ENCODE data around the gene EML6. TPM values are rescaled to one million over a fixed set of nuclear protein-coding genes. Genes with fewer than 3 reads are reported as not detected.

The EML6 gene
- total RNA-seq, 1 experiment from 2014 or later = 1.5 TPM

GRCh38 chr2:54977149-54977548, 253.7 kb downstream of the EML6 start:
- H4K8ac ChIP-seq (replicated peaks; ENCODE audit: insufficient read length, low read depth, low read length) = no peak overlapping the region
- no peak overlapping the region for H4K5ac ChIP-seq (ENCODE audit: insufficient read length, low read depth, low read length)
- peaks cover 3% of the 10 kb centered on the region; the same call in 1 of the 2 replicates for H3K4me1 ChIP-seq (ENCODE audit: insufficient read depth, low read length)
- H3K23me2 ChIP-seq (ENCODE audit: insufficient read length, low read depth, low read length, poor library complexity, severe bottlenecking) = no peaks in the 10 kb centered on the region
- Mint-ChIP-seq H3K4me1 (peaks cover 7 to 12% of the 10 kb centered on the region in 2 experiments), H3K9me3 (no peaks in the 10 kb centered on the region), H3K36me3 (ENCODE audit: insufficient read depth in 1 of 3, low read depth in 3 of 3) (peaks cover 12 to 35% (median 32%) of the 10 kb centered on the region in 3 experiments; a peak in 6 of 7 replicates), H3K27me3 (ENCODE audit: low read depth) (no peaks in the 10 kb centered on the region), H3K27ac (no peak overlapping the region; a peak in 1 of 7 replicates), H3K4me3 (no peak overlapping the region)
- H3K79me2 ChIP-seq (ENCODE audit: insufficient read depth, low read length) = peaks cover 4% of the 10 kb centered on the region; the same call in 1 of the 2 replicates
- no peak overlapping the region for H2AFZ ChIP-seq (ENCODE audit: low read length)
- DNase-seq = no peak
- no peak overlapping the region for H2AK5ac ChIP-seq (ENCODE audit: insufficient read length, low read length)
- no peak overlapping the region for H3K4ac ChIP-seq (ENCODE audit: low read depth, low read length)
- H3K14ac ChIP-seq (ENCODE audit: insufficient read depth, low read length) = no peak overlapping the region
- H3K27me3 ChIP-seq (ENCODE audit: insufficient read depth, low read length) = no peaks in the 10 kb centered on the region
- no peaks in the 10 kb centered on the region for H4K20me1 ChIP-seq (ENCODE audit: control insufficient read depth, insufficient read depth, insufficient read length)
- no peak overlapping the region for H2BK5ac ChIP-seq (ENCODE audit: insufficient read length, low read length)
- no peak overlapping the region for H2BK120ac ChIP-seq (ENCODE audit: low read depth, low read length, poor library complexity, severe bottlenecking)
- H2BK12ac ChIP-seq (ENCODE audit: insufficient read length, low read depth, low read length) = no peak overlapping the region
- H2BK20ac ChIP-seq (ENCODE audit: low read depth, low read length, poor library complexity, severe bottlenecking) = no peak overlapping the region
- WGBS (ENCODE audit: extremely low coverage, insufficient read length, low lambda C conversion rate) = no CpG with 5 or more reads among the region's 2 CpGs
- no peak overlapping the region for H3K9ac ChIP-seq (ENCODE audit: extremely low read depth, insufficient read length, low read length)
- no peak overlapping the region for H4K91ac ChIP-seq (ENCODE audit: insufficient read length, low read depth, low read length)
- no peak overlapping the region for H3K23ac ChIP-seq (ENCODE audit: insufficient read length, low read depth, low read length)
- H3K27ac ChIP-seq (ENCODE audit: insufficient read length, low read depth, low read length) = no peak overlapping the region
- H2BK15ac ChIP-seq (ENCODE audit: low read depth, low read length) = no peak overlapping the region
- no peak overlapping the region for H3K18ac ChIP-seq (ENCODE audit: insufficient read length, low read depth, low read length)
- no peak overlapping the region for H3K4me2 ChIP-seq (ENCODE audit: insufficient read depth, insufficient read length, low read length)
- no peak overlapping the region for H3K56ac ChIP-seq (ENCODE audit: insufficient read length, low read depth, low read length)
- H3K9me3 ChIP-seq (ENCODE audit: control insufficient read depth, low read depth, low read length) = no peaks in the 10 kb centered on the region
- H3T11ph ChIP-seq (ENCODE audit: low read length) = no peak overlapping the region
- TF ChIP-seq, protein P1, sequence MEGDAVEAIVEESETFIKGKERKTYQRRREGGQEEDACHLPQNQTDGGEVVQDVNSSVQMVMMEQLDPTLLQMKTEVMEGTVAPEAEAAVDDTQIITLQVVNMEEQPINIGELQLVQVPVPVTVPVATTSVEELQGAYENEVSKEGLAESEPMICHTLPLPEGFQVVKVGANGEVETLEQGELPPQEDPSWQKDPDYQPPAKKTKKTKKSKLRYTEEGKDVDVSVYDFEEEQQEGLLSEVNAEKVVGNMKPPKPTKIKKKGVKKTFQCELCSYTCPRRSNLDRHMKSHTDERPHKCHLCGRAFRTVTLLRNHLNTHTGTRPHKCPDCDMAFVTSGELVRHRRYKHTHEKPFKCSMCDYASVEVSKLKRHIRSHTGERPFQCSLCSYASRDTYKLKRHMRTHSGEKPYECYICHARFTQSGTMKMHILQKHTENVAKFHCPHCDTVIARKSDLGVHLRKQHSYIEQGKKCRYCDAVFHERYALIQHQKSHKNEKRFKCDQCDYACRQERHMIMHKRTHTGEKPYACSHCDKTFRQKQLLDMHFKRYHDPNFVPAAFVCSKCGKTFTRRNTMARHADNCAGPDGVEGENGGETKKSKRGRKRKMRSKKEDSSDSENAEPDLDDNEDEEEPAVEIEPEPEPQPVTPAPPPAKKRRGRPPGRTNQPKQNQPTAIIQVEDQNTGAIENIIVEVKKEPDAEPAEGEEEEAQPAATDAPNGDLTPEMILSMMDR (conservative IDR thresholded peaks at IDR 0.05) = no peak
- H3K79me1 ChIP-seq (ENCODE audit: insufficient read depth, low read depth, low read length, poor library complexity, severe bottlenecking) = no peaks in the 10 kb centered on the region
